ENCODE measurements around the gene PRKG1.
"Not testable (repeated sequence)": the region's sequence is repeated elsewhere in the genome, so short reads cannot be mapped to it uniquely, and the experiment has no call there.

PRKG1 gene

DNA sequence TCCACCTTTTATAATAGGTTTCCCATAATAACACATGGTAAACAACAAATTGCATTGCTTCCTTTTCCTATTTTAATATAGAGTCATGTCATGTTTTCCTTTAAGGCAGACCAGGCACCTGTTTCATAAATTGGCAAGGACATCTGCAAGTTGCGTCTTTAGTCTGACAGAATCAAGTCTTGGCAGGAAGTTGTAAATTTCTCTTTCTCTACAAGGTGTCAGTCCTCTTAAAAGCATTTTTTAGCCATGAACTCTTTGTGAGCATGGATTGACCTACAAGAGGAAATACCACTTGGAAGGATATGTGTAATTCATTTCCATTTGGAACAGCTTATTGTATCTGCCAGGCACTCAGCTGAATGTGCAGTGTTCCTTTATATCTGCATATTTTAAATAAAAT lies 176.8 kb downstream of the PRKG1 start:
- TF ChIP-seq ZFX (IDR thresholded peaks at IDR 0.05; ENCODE audit: borderline replicate concordance), result no peak
- TF ChIP-seq, protein P1, sequence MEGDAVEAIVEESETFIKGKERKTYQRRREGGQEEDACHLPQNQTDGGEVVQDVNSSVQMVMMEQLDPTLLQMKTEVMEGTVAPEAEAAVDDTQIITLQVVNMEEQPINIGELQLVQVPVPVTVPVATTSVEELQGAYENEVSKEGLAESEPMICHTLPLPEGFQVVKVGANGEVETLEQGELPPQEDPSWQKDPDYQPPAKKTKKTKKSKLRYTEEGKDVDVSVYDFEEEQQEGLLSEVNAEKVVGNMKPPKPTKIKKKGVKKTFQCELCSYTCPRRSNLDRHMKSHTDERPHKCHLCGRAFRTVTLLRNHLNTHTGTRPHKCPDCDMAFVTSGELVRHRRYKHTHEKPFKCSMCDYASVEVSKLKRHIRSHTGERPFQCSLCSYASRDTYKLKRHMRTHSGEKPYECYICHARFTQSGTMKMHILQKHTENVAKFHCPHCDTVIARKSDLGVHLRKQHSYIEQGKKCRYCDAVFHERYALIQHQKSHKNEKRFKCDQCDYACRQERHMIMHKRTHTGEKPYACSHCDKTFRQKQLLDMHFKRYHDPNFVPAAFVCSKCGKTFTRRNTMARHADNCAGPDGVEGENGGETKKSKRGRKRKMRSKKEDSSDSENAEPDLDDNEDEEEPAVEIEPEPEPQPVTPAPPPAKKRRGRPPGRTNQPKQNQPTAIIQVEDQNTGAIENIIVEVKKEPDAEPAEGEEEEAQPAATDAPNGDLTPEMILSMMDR (IDR thresholded peaks at IDR 0.05), result no peak
- no peak overlapping the region for H3K27ac ChIP-seq

DNA sequence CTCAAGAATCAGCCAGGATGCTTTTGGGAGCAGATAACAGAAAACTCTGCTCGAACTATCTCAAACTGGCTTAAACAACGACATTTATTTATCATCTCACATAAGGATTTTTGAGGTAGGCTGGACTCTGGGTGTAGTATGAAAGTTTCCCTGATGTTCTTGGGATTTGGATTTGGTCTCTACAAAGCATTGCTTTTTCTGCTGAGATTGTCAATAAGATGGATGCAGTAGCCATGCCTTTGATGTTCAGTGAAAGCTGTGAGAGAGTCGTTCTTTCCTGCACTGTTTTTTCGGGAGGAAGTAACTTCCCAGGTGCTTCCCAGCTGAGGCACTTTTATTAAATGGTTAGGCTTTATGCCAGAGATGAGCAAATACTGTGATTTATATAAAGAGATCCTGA lies 181.1 kb downstream of the PRKG1 start:
- TF ChIP-seq, protein P1 (IDR thresholded peaks at IDR 0.05), result no peak
- TF ChIP-seq ZFX (IDR thresholded peaks at IDR 0.05; ENCODE audit: borderline replicate concordance), result no peak
- no peak overlapping the region for H3K27ac ChIP-seq

DNA sequence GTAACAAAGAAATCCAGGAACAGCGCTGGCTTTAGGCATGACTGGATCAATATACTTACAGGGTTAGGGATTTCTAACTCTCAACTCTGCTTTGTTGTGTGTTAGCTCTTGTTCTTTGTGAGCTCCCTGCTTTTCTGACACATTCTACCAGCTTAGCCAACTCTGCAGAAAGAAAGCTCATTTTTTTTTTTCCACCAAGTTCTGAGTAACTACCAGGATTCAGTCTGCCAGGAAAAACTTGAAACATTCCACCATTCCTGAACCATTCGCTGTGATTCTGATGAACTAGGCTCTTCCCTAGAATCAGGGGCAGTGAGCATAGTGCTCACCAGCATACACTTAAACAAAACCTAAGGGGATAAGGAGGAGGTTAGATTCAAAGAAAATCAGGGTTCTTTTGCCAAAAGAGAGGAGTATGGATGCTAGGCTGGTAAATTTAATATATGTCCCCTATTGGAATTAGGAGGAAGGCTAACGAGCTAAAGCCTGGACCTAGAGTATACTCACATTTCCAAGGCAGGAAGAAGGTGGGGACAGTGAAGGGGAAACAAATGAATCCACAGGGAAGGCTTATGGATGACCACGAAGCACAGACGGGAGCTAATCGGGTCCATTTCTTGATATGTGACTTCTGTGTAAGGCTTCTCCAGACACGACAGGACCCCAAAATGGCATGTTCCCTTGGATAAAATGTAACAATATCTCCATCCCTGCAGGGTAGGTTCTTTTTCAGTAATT lies 183.4 kb downstream of the PRKG1 start:
- no peak for TF ChIP-seq ZFX (IDR thresholded peaks at IDR 0.05; ENCODE audit: borderline replicate concordance)
- TF ChIP-seq, protein P1 (IDR thresholded peaks at IDR 0.05), result no peak
- H3K27ac ChIP-seq, result no peak overlapping the region

DNA sequence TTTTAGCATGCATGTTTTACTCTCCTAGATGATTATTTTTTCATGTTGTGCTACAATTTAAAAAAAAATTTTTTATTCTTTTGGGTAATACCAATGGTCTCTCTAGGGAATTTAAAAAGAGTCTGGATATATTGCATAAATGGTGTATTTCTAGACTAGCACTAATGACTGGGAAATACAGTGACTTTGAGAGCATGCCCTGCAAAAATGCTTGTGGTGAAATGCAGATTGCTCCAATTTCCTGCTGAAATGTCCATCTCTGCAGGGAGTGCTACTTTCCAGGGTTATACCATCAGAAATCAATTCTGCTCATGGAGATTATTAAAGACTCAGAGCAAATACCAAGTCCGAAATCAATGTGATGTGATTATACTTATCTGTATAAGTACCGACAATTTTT lies 186.1 kb downstream of the PRKG1 start:
- H3K27ac ChIP-seq, result no peak overlapping the region
- no peak for TF ChIP-seq ZFX (IDR thresholded peaks at IDR 0.05; ENCODE audit: borderline replicate concordance)
- TF ChIP-seq, protein P1 (IDR thresholded peaks at IDR 0.05), result no peak

DNA sequence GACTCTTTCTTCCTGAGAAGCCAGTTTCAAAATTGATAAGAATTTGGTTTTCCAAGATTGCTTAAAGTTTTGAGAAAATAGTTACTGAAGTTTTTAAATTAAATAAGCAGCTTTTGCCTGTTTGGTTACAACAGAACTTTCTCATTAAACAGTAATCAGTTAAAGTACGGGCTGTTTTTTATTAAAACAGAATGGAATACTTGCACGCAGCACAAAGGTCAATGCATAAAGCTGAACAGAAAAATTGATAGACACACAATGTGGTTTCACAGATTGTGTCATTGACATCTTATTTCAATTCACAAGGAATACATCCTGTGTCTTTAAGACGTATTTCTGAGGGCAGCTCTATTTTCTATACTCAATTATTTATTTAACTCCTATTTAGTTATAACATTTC lies 192.2 kb downstream of the PRKG1 start:
- H3K27ac ChIP-seq, result no peak overlapping the region
- TF ChIP-seq ZFX (IDR thresholded peaks at IDR 0.05; ENCODE audit: borderline replicate concordance), result no peak
- TF ChIP-seq, protein P1 (IDR thresholded peaks at IDR 0.05), result no peak

DNA sequence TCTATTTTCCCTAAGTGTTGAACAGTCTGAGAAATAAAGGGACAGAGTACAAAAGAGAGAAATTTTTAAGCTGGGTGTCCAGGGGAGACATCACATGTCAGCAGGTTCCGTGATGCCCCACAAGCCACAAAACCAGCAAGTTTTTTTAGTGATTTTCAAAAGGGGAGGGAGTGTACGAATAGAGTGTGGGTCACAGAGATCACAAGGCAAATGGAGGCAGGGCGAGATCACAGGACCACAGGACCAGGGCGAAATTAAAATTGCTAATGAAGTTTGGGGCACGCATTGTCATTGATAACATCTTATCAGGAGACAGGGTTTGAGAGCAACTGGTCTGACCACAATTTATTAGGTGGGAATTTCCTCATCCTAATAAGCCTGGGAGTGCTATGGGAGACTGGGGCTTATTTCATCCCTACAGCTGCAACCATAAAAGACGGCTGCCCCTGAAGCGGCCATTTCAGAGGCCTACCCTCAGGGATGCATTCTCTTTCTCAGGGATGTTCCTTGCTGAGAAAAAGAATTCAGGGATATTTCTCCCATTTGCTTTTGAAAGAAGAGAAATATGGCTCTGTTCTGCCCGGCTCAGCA lies 193.8 kb downstream of the PRKG1 start:
- not testable (repeated sequence) for H3K27ac ChIP-seq

DNA sequence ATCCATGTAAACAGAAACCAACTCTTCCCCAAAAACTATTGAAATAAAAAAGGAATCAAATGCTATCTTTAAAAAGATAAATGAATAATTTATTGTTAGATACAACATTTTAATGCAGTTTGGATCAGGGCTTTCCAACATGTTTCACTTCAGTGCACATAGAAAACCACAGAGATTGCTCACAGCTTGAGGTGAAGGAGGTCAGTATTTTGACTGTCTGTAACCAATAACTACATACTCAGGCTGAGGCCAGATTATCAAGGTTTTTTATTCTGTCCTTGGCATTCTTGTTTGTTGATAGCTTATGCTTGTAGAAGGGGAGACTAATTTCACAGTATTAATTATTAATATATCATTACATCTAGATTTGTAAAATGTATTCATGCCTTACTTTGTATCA lies 195.5 kb downstream of the PRKG1 start:
- no peak for TF ChIP-seq ZFX (IDR thresholded peaks at IDR 0.05; ENCODE audit: borderline replicate concordance)
- TF ChIP-seq, protein P1 (IDR thresholded peaks at IDR 0.05), result no peak
- no peak overlapping the region for H3K27ac ChIP-seq
